Glutamatergic neuron (in vitro differentiated cells): ENCODE data around the gene P3H3. TPM values are rescaled to one million over a fixed set of nuclear protein-coding genes. Genes with fewer than 3 reads are reported as not detected.
A peak's percentile ranks its signal among the peaks of the same experiment; 100 is the strongest.
"Not testable (repeated sequence)": the region's sequence is repeated elsewhere in the genome, so short reads cannot be mapped to it uniquely, and the experiment has no call there.

Source experiments
- DNase-seq: peaks from one replicate; pipeline ENCODE4 v3.0.0; 2022
- H3K27ac Mint-ChIP-seq: one replicate; pipeline ENCODE4 v1.8.0; 2020; ENCODE audit warnings: mild to moderate bottlenecking, mixed read lengths, inconsistent platforms; ENCODE audit not compliant: unreplicated experiment
- H3K27me3 Mint-ChIP-seq: one replicate; pipeline ENCODE4 v1.8.0; 2020; ENCODE audit warnings: mild to moderate bottlenecking, moderate library complexity, mixed read lengths, inconsistent platforms; ENCODE audit not compliant: unreplicated experiment
- H3K36me3 Mint-ChIP-seq: one replicate; pipeline ENCODE4 v1.8.0; 2020; ENCODE audit warnings: mild to moderate bottlenecking, mixed read lengths, inconsistent platforms; ENCODE audit not compliant: unreplicated experiment
- H3K4me1 Mint-ChIP-seq: one replicate; pipeline ENCODE4 v1.8.0; 2020; ENCODE audit warnings: mild to moderate bottlenecking, low read depth, mixed read lengths, inconsistent platforms; ENCODE audit not compliant: unreplicated experiment
- H3K4me3 Mint-ChIP-seq: one replicate; pipeline ENCODE4 v1.8.0; 2020; ENCODE audit warnings: mild to moderate bottlenecking, mixed read lengths, inconsistent platforms; ENCODE audit not compliant: unreplicated experiment
- H3K9me3 Mint-ChIP-seq: one replicate; pipeline ENCODE4 v1.8.0; 2020; ENCODE audit warnings: mild to moderate bottlenecking, moderate library complexity, mixed read lengths, inconsistent platforms; ENCODE audit not compliant: unreplicated experiment
- CTCF ChIP-seq: fragments of 200-600 bp; sonication (generic); IDR thresholded peaks from one replicate; pipeline ENCODE4 v1.5.0; 2021; ENCODE audit not compliant: partially characterized antibody, unreplicated experiment
- total RNA-seq: library from RNA; stranded (reverse); fragmentation: NEBNext Ultra II Directional; extraction: Animal tissue kit (Norgen Biotek cat#: 25700); gene quantifications from one replicate; pipeline ENCODE4 v1.2.1, GENCODE V29; 2021; ENCODE audit not compliant: unreplicated experiment

The P3H3 gene
- total RNA-seq, 1 donor from 2014 or later, result 58.4 TPM

- DNase-seq, result peak; percentile 100
- Mint-ChIP-seq H3K4me3 (peak within 1 kb of the TSS; percentile 89), H3K4me1 (peaks cover 20% of the 10 kb centered on the region), H3K9me3 (peaks cover 23% of the 10 kb centered on the region), H3K36me3 (no peaks in the 10 kb centered on the region), H3K27ac (peak within 1 kb of the TSS; percentile 84), H3K27me3 (peaks cover 16% of the 10 kb centered on the region)
- TF ChIP-seq CTCF, result no peak
Measured at GRCh38 chr12:6873094-6874014, 45.1 kb downstream of the P3H3 start, which contains the start of gene SPSB2. Gene SPSB2 (minus strand): TSS chr12:6873303. CDS start chr12:6872901, 402 bp downstream.

GRCh38 chr12:6874015-6874368 is 45.8 kb downstream of the P3H3 start:
- Mint-ChIP-seq H3K27me3 (peaks cover 12% of the 10 kb centered on the region), H3K4me3 (peak overlapping the region; percentile 88), H3K4me1 (peaks cover 16% of the 10 kb centered on the region), H3K9me3 (peaks cover 17% of the 10 kb centered on the region), H3K27ac (peak overlapping the region; percentile 84)
- not testable (repeated sequence) for DNase-seq, H3K36me3 Mint-ChIP-seq

- DNase-seq, H3K4me3 Mint-ChIP-seq, H3K36me3 Mint-ChIP-seq, H3K9me3 Mint-ChIP-seq, H3K4me1 Mint-ChIP-seq, H3K27ac Mint-ChIP-seq, H3K27me3 Mint-ChIP-seq: not testable (repeated sequence)
Measured at GRCh38 chr12:6879824-6880223, 51.6 kb downstream of the P3H3 start.

GRCh38 chr12:6883252-6883651 is 55.0 kb downstream of the P3H3 start:
- H3K27me3 Mint-ChIP-seq, result no peaks in the 10 kb centered on the region

GRCh38 chr12:6883683-6884082 is 55.5 kb downstream of the P3H3 start:
- Mint-ChIP-seq H3K4me3 (no peak overlapping the region), H3K27me3 (no peaks in the 10 kb centered on the region), H3K36me3 (no peaks in the 10 kb centered on the region), H3K27ac (no peak overlapping the region), H3K4me1 (peaks cover 4% of the 10 kb centered on the region), H3K9me3 (peaks cover 2% of the 10 kb centered on the region)
- TF ChIP-seq CTCF, result no peak
- no peak for DNase-seq

More at GRCh38 chr12:6883252-6883651, 55.0 kb downstream of the P3H3 start:
- H3K9me3 Mint-ChIP-seq, result peaks cover 2% of the 10 kb centered on the region
- H3K27ac Mint-ChIP-seq, result no peak overlapping the region
- H3K36me3 Mint-ChIP-seq, result no peaks in the 10 kb centered on the region
- no peak overlapping the region for H3K4me3 Mint-ChIP-seq
- no peak for TF ChIP-seq CTCF
- H3K4me1 Mint-ChIP-seq, result peaks cover 4% of the 10 kb centered on the region
- DNase-seq, result no peak

GRCh38 chr12:6884539-6884938 is 56.3 kb downstream of the P3H3 start:
- Mint-ChIP-seq H3K4me1 (peaks cover 4% of the 10 kb centered on the region), H3K36me3 (no peaks in the 10 kb centered on the region), H3K9me3 (peaks cover 2% of the 10 kb centered on the region), H3K27me3 (no peaks in the 10 kb centered on the region), H3K27ac (no peak overlapping the region), H3K4me3 (no peak overlapping the region)
- no peak for TF ChIP-seq CTCF
- no peak for DNase-seq

- Mint-ChIP-seq H3K4me3 (peak overlapping the region; percentile 41), H3K27ac (peak overlapping the region; percentile 91)
- H3K36me3 Mint-ChIP-seq, DNase-seq, H3K4me1 Mint-ChIP-seq, H3K9me3 Mint-ChIP-seq, H3K27me3 Mint-ChIP-seq: not testable (repeated sequence)
Measured at GRCh38 chr12:6886206-6886999, 58.2 kb downstream of the P3H3 start.
